Uterus (tissue), 2 donors: Measurements from ENCODE around the gene CECR2.

Experiments used
- CTCF ChIP-seq, 4 experiments: fragments of 200-600 bp in 2 of 4; fragments of 450-650 bp in 2 of 4; sonication (generic) in 2 of 4; IDR thresholded peaks; one replicate each; pipeline ENCODE4 v1.5.1; 2016 to 2019; ENCODE audit warnings: antibody characterized with exemption in 4 of 4, mild to moderate bottlenecking in 2 of 4, moderate library complexity in 1 of 4
- POLR2A ChIP-seq, 2 donors: fragments of 450-650 bp; IDR thresholded peaks; one replicate each; pipeline ENCODE4 v1.6.1; 2016; ENCODE audit warnings: antibody characterized with exemption in 2 of 2, mild to moderate bottlenecking in 1 of 2, moderate library complexity in 1 of 2

GRCh38 chr22:17476838-17477237 lies 107.6 kb downstream of the CECR2 start:
- TF ChIP-seq CTCF (IDR thresholded peaks at IDR 0.05) (no peak), POLR2A (IDR thresholded peaks at IDR 0.05) (no peak)
